Adipocyte (in vitro differentiated cells): Measurements from ENCODE around the gene SDCBP2.
A peak's percentile ranks its signal among the peaks of the same experiment; 100 is the strongest.

ENCODE experiments used
- DNase-seq: peaks from one replicate; pipeline ENCODE4 v3.0.0-alpha.2; 2015; ENCODE audit warnings: low read depth
- H3K27me3 ChIP-seq: replicated peaks from 2 replicates; pipeline ENCODE4 v1.7.0; 2013; ENCODE audit warnings: mild to moderate bottlenecking, low read length, moderate library complexity; ENCODE audit not compliant: control insufficient read depth, insufficient read depth
- H3K36me3 ChIP-seq: 2 replicates; pipeline ENCODE4 v1.7.0; 2013; ENCODE audit warnings: low read length, mild to moderate bottlenecking, moderate library complexity; ENCODE audit not compliant: control insufficient read depth, insufficient read depth, severe bottlenecking
- H3K4me1 ChIP-seq: 2 replicates; pipeline ENCODE4 v1.7.0; 2013; ENCODE audit warnings: mild to moderate bottlenecking, low read length, moderate library complexity; ENCODE audit not compliant: control insufficient read depth, insufficient read depth
- H3K4me3 ChIP-seq: 2 replicates; pipeline ENCODE4 v1.7.0; 2013; ENCODE audit warnings: mild to moderate bottlenecking, low read length, moderate library complexity
- H3K9ac ChIP-seq: 2 replicates; pipeline ENCODE4 v1.7.0; 2013; ENCODE audit warnings: mild to moderate bottlenecking, low read length, moderate library complexity
- H3K9me3 ChIP-seq: 2 replicates; pipeline ENCODE4 v1.7.0; 2013; ENCODE audit warnings: mild to moderate bottlenecking, low read length, moderate library complexity; ENCODE audit not compliant: control insufficient read depth

SDCBP2 gene

GRCh38 chr20:1277529-1278322, 51.2 kb downstream of the SDCBP2 start:
- H3K4me1 ChIP-seq, result no peaks in the 10 kb centered on the region
- no peaks in the 10 kb centered on the region for H3K27me3 ChIP-seq
- no peaks in the 10 kb centered on the region for H3K9me3 ChIP-seq
- no peak overlapping the region for H3K4me3 ChIP-seq
- DNase-seq, result no peak
- H3K9ac ChIP-seq, result no peak overlapping the region
- no peaks in the 10 kb centered on the region for H3K36me3 ChIP-seq

DNA sequence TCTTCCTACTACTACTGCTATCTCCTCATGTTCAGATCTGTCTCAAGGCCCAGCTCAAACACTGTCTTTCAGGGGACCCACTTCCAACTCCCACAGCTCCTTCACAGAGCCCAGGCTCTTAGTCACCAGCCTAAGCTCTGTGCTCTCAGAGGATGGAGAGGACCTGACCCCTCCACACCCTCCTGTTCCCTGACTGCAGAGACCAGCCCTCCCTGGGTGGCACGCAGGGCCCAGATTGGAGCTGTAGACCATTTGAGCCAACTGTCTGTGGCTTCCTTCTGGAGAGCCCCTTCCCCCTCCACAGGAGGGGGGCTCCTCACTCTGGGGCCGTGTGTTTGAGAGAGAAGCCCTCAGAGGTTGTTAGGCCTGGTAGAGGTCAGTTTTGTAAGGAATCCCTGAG, 53.0 kb downstream of the SDCBP2 start:
- Histone ChIP-seq H3K4me3 (no peak overlapping the region), H3K9me3 (no peaks in the 10 kb centered on the region), H3K9ac (no peak overlapping the region), H3K27me3 (no peaks in the 10 kb centered on the region), H3K4me1 (no peaks in the 10 kb centered on the region), H3K36me3 (no peaks in the 10 kb centered on the region)
- no peak for DNase-seq

DNA sequence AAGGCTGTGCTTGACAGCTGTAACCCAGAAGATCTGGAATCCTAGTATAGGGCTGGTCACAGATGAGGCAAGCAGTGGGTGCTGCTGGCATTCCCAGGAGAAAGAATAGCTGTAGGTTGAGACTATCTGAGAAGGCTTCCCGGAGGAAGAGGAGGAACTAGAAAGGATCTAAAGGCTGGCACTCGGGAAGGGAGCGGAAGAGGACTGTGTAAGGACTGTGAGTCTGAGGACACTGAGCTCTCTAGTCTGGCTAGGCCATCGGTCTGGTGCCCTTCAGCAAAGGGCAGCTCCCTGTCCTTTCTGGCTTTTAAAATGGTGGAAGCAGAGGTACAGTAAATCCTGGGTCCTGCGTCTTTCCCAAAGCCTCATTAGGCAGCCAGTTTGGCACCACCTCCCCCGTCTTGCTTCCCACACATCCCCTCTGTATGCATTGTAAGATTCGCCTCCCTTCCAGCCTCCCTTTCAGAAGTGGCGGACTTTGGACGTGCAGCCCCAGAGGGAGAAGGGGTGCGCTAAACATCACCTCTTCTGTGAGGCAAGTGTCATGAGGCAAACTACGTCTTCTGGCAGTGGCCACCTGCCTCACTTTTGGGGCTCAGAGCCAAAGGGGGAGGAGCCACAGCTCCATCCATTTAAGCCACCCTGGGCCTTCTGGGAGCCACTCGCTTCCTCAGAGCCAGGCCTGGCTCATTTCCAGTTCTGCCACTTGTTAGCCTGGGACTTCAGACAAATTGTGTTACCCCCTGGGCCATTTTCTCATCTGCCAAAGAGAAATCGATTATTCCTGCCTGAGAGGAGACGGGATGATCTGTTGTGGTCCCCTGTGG, 54.2 kb downstream of the SDCBP2 start:
- no peak overlapping the region for H3K9ac ChIP-seq
- H3K27me3 ChIP-seq, result no peaks in the 10 kb centered on the region
- H3K9me3 ChIP-seq, result no peaks in the 10 kb centered on the region
- H3K4me1 ChIP-seq, result no peaks in the 10 kb centered on the region
- no peaks in the 10 kb centered on the region for H3K36me3 ChIP-seq
- DNase-seq, result no peak
- no peak overlapping the region for H3K4me3 ChIP-seq

GRCh38 chr20:1273366-1273765, 55.6 kb downstream of the SDCBP2 start:
- Histone ChIP-seq H3K36me3 (no peaks in the 10 kb centered on the region), H3K9me3 (no peaks in the 10 kb centered on the region), H3K4me3 (no peak overlapping the region), H3K4me1 (no peaks in the 10 kb centered on the region), H3K9ac (no peak overlapping the region), H3K27me3 (no peaks in the 10 kb centered on the region)
- DNase-seq, result peak; percentile 20

DNA sequence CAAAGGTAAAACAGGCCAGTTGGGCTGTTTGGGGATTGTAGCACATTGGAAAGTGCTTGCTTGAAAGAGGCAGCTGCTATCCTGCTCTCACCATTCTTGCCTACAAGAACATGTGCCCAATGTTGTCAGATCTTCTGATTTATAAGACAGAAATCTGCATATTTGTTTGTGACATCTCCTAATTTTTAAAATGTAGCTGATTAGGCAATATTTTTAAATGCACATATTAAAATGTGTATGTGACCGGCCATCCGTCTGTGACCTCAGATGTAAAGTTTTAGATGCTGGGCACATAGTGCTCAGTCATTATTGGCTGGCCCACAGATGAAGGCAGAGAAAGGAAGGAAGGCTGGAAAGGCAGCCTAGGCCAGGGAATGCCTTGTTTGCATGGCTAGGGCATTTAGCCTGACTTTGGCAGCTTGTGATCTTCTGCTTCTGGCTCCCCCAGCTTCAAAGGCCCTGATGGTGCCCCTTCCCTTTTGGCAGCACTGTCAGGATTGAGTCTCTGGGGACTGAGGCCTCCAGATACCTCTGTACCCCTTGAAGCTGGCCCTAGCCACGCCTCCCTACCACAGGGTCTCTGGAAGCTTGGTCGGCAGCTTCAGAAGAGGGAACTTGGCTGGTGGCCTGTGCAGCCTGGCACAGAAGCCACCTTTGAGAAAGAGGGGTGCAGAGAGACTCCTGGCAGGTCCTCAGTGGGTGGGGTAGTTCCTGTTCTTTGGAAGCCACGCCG, 56.4 kb downstream of the SDCBP2 start:
- Histone ChIP-seq H3K4me3 (no peak overlapping the region), H3K36me3 (no peaks in the 10 kb centered on the region), H3K9me3 (no peaks in the 10 kb centered on the region), H3K9ac (no peak overlapping the region), H3K4me1 (no peaks in the 10 kb centered on the region), H3K27me3 (no peaks in the 10 kb centered on the region)
- no peak for DNase-seq

- DNase-seq, result no peak
- Histone ChIP-seq H3K9me3 (no peaks in the 10 kb centered on the region), H3K4me3 (no peak overlapping the region), H3K9ac (no peak overlapping the region), H3K36me3 (no peaks in the 10 kb centered on the region), H3K4me1 (peaks cover 13% of the 10 kb centered on the region), H3K27me3 (no peaks in the 10 kb centered on the region)
Measured at GRCh38 chr20:1269850-1270249, 59.1 kb downstream of the SDCBP2 start.

- H3K4me3 ChIP-seq, result no peak overlapping the region
- H3K27me3 ChIP-seq, result no peaks in the 10 kb centered on the region
- H3K4me1 ChIP-seq, result peaks cover 13% of the 10 kb centered on the region
- DNase-seq, result no peak
- no peaks in the 10 kb centered on the region for H3K36me3 ChIP-seq
- no peaks in the 10 kb centered on the region for H3K9me3 ChIP-seq
- no peak overlapping the region for H3K9ac ChIP-seq
Measured at GRCh38 chr20:1269235-1269634, 59.7 kb downstream of the SDCBP2 start.

DNA sequence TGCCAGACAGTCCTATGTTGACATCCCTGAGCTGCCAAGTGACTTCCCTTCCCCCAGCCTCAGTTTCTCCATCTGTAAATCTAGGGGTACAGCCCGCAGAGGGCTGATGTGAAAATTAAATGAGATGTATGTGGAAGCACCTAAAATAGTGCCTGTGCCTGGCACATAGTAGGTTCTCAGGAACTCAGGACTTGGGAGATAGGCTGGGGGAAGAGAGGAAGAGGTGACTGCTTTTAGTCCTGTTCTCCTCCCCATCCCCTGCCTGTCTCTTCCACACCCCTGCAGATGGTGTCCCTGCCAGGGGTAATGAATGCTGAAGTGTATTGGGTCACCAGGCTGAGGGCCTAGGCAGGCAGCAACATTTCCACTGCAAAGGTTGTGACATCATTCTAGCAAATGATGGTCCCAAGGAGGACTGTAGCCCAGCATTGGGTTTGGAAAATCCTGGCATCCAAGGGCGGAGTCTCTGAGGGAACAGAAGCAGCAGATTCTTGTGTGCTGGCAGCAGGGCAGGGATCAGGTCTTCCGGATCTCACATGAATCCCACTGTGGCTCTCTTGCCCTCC, 61.0 kb downstream of the SDCBP2 start:
- Histone ChIP-seq H3K4me1 (peaks cover 13% of the 10 kb centered on the region), H3K4me3 (no peak overlapping the region), H3K36me3 (no peaks in the 10 kb centered on the region), H3K9me3 (no peaks in the 10 kb centered on the region), H3K9ac (no peak overlapping the region), H3K27me3 (no peaks in the 10 kb centered on the region)
- DNase-seq, result no peak

DNA sequence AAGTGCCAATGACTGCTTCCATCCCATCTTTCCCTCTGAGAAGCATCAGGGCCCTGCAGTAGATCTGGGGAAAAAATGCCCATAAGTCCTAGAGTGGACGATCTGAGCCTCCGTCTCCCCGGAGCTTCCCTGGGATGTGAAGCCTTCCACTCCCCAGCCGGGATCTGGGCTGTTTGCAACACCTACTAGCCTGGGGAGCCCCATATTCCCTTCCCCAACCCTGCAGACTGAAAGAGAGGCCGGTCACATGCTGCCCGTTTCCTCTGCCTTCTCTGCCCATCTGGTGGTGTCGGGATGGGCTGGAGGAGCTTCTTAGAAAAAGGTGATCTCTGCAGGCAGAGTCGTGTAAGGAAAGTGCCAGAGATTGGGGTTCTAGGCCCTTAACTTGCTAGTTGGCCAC, 61.8 kb downstream of the SDCBP2 start:
- H3K4me3 ChIP-seq, result peak overlapping the region; percentile 86
- no peak for DNase-seq

DNA sequence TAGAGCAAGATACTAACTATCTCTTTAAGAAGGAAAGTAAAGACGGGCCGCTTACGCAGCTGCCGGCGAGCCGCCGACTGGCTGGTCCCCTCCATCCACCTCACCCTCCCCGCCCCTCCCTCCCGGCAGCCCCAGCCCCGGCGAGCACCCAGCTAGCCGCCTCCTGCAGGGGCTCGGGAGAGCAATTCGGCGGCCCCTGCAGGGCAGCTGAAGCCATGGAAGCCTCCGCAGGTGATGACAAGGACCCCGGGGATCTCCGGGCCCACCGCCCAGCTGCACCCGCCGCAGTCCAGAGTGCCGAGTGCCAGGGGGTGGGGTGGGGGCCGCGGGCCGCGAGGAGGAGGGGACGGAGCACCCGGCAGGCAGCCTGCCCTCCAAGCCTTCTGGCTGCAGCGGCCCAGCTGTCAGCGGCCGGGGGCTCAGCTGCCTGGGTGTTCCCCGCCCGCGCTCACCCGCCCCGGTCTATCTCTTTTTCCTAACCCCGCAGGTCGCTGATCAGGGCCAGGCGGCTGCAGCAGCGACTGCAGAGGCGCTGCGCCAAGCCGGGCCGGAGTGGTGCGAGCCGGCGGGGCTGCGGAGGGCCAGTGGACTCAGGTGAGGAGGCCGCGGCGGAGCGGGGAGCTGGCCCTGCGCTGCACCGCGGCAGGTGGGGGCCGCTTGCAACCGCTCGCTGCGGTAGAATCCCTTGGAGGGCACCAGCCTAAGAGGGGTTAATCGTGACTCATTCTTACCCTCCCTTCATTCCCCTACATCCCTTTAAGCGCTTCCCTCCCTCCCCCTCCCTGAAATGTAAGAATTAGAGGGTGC, 62.6 kb downstream of the SDCBP2 start, which contains the start of gene SNPH:
SNPH (plus strand) TSS at position 128 of the 807 bp plus-strand sequence. CDS start 29,946 bp downstream, outside the sequence.
- peak; percentile 89 for DNase-seq
- Histone ChIP-seq H3K9ac (peak within 1 kb of the TSS; percentile 90), H3K4me1 (peaks cover 13% of the 10 kb centered on the region), H3K9me3 (no peaks in the 10 kb centered on the region), H3K27me3 (no peaks in the 10 kb centered on the region), H3K4me3 (peak within 1 kb of the TSS; percentile 86), H3K36me3 (no peaks in the 10 kb centered on the region)

More for the DNA sequence above, 61.8 kb downstream of the SDCBP2 start:
- peaks cover 13% of the 10 kb centered on the region for H3K4me1 ChIP-seq
- H3K27me3 ChIP-seq, result no peaks in the 10 kb centered on the region
- no peaks in the 10 kb centered on the region for H3K36me3 ChIP-seq
- peak overlapping the region; percentile 90 for H3K9ac ChIP-seq
- H3K9me3 ChIP-seq, result no peaks in the 10 kb centered on the region
